Kidney (tissue), 14 donors: Measurements from ENCODE around the gene CCDC57. TPM values are rescaled to one million over a fixed set of nuclear protein-coding genes. Genes with fewer than 3 reads are reported as not detected.

Experiments used
- DNase-seq, 5 donors: peaks; one replicate each; pipeline ENCODE4 v3.0.0-alpha.2; 2013 to 2020
- FAIRE-seq: peaks from 2 replicates; lab custom pipeline; 2012; peaks lifted over from hg19 to GRCh38; lab: Jason Lieb, UNC
- H3K27ac ChIP-seq, 2 donors: one replicate each; pipeline ENCODE4 v1.7.0; 2013; ENCODE audit warnings: low read depth in 2 of 2, low read length in 2 of 2, inconsistent platforms in 1 of 2
- H3K27me3 ChIP-seq: one replicate; pipeline ENCODE4 v1.7.1; 2013; ENCODE audit warnings: low read length, inconsistent platforms; ENCODE audit not compliant: control insufficient read depth, insufficient read depth
- H3K36me3 ChIP-seq, 3 donors: one replicate each; pipeline versions ENCODE4 v1.7.0 to v1.7.1; 2013; ENCODE audit warnings: low read length in 3 of 3, control low read depth in 1 of 3, inconsistent platforms in 1 of 3; ENCODE audit not compliant: insufficient read depth in 3 of 3, control insufficient read depth in 2 of 3
- H3K4me1 ChIP-seq, 3 donors: one replicate each; pipeline versions ENCODE4 v1.7.0 to v1.7.1; 2013; ENCODE audit warnings: low read length in 3 of 3, inconsistent platforms in 1 of 3, low read depth in 1 of 3; ENCODE audit not compliant: control insufficient read depth in 2 of 3, insufficient read depth in 2 of 3
- H3K4me3 ChIP-seq, 3 donors: one replicate each; pipeline versions ENCODE4 v1.7.0 to v1.8.1; 2013; ENCODE audit warnings: low read length in 3 of 3, control low read depth in 1 of 3, inconsistent platforms in 1 of 3
- H3K9ac ChIP-seq, 3 donors: one replicate each; pipeline versions ENCODE4 v1.7.0 to v1.7.1; 2013; ENCODE audit warnings: low read length in 3 of 3, control low read depth in 1 of 3, inconsistent platforms in 1 of 3
- H3K9me3 ChIP-seq, 3 donors: one replicate each; pipeline versions ENCODE4 v1.7.0 to v1.7.1; 2013; ENCODE audit warnings: low read length in 3 of 3, control low read depth in 1 of 3, inconsistent platforms in 1 of 3; ENCODE audit not compliant: control insufficient read depth in 2 of 3, insufficient read depth in 1 of 3
- intact Hi-C: fragments of 100-400 bp; cut with DNase I; formaldehyde crosslinking; loops from one replicate; pipeline ENCODE4 v1.11.1; 2022
- polyA plus RNA-seq: library from polyadenylated mRNA; stranded (reverse); fragments of 350-450 nt; fragmentation: Illumina TruSeq; extraction: RNeasy Lipid Tissue Mini Kit (QIAGEN cat#74804); gene quantifications from one replicate; pipeline ENCODE4 v1.2.3, GENCODE V29; 2014; ENCODE audit warnings: low read depth, low replicate concordance; ENCODE audit not compliant: insufficient read depth
- total RNA-seq: library from RNA; stranded (reverse); fragmentation: NEBNext Ultra II Directional; extraction: Animal tissue kit (Norgen Biotek cat#: 25700); gene quantifications from one replicate; pipeline ENCODE4 v1.2.1, GENCODE V29; 2021
- TF ChIP-seq, protein P1 (sequence below): IDR thresholded peaks from 3 replicates; pipeline ENCODE4 v1.5.1; 2012; ENCODE audit warnings: mild to moderate bottlenecking, moderate library complexity, borderline replicate concordance; ENCODE audit not compliant: insufficient read depth; ENCODE audit errors: extremely low read depth
- donor health status: control.
- donor health status: control.
- donor health status: control.
- donor health status: control.
- donor health status: control.
- donor health status: DM: yes; HTN: yes; CAD: no.
- donor health status: Normal renal cell carcinoma (clear cell type).

The CCDC57 gene
- total and polyA plus RNA-seq, 2 donors from 2014 or later, result 46.7 to 79.4 TPM

DNA sequence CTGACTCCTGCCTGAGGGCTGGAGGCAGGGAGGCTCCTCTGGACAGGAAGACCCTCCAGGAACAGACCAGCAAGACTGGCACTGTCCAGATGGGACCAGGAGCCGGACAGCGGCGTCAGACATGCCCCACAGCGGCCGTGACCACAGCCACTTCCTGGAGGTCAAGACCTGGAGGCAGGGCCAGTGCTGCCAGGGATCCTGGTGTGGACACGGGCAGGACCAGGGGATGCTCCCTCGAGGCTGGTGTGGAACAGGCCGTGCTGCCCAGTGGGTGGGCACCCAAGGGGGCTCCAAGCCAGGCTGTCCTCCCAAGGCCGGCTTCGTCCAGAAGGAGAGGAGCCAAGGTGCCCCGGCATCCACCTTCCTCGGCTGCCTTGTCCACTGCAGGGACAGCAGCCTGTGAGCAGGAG is 4.5 kb upstream of the CCDC57 start:
- intact Hi-C loops, result no loop called here
- Histone ChIP-seq H3K4me3 (no peak overlapping the region), H3K9me3 (no peaks in the 10 kb centered on the region), H3K27me3 (no peaks in the 10 kb centered on the region), H3K27ac (peak overlapping the region; percentile 90 to 94), H3K36me3 (no peaks in the 10 kb centered on the region), H3K9ac (no peak overlapping the region), H3K4me1 (peaks cover 0 to 26% (median 5%) of the 10 kb centered on the region in 3 donors)
- DNase-seq, result peak in 1 of 5 donors; percentile 90
- TF ChIP-seq, protein P1, sequence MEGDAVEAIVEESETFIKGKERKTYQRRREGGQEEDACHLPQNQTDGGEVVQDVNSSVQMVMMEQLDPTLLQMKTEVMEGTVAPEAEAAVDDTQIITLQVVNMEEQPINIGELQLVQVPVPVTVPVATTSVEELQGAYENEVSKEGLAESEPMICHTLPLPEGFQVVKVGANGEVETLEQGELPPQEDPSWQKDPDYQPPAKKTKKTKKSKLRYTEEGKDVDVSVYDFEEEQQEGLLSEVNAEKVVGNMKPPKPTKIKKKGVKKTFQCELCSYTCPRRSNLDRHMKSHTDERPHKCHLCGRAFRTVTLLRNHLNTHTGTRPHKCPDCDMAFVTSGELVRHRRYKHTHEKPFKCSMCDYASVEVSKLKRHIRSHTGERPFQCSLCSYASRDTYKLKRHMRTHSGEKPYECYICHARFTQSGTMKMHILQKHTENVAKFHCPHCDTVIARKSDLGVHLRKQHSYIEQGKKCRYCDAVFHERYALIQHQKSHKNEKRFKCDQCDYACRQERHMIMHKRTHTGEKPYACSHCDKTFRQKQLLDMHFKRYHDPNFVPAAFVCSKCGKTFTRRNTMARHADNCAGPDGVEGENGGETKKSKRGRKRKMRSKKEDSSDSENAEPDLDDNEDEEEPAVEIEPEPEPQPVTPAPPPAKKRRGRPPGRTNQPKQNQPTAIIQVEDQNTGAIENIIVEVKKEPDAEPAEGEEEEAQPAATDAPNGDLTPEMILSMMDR, result no peak
- FAIRE-seq, result no peak

DNA sequence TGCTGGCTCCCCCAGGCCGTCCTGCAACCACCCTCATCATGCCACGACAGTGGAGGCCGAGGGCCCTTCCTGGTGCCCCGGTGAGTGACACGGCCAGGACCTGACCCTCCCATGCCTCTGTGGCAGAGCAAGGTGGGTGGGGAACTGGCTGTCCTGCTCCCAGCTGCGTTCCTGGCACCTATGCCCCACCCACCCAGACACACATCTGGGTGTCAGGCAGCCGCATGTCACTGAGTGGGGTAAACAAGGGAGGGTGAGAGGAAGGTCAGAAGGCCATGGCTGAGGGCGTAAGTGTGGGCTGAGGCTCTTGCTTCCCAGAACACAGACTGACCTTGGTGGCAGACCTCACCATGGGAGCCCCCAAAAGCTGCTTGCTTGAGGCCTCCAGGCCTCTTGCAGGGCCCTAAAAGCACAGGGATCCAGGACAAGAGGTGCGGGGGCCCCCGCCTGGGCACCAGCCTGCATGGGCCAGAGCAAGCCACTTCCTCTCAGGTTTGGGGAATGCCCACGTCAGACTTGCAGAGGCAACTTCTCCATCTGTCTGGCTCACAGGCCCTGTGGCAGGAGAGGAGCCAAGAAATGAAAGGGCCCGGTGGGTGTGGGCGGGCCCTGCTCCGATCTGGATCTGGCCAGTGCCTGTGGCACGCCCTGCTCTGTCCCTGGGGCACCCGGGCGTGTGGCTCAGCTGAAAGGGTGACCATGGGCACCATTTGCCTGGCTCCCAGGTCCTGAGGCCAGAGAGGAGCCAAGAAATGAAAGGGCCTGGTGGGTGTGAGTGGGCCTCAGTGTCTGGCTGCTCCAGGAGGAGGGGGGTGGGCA is 3.9 kb upstream of the CCDC57 start:
- TF ChIP-seq, protein P1, result no peak
- H3K9ac ChIP-seq, result no peak overlapping the region
- H3K27ac ChIP-seq, result peak overlapping the region; percentile 90 to 94
- intact Hi-C loops, result no loop called here
- peaks cover 0 to 29% (median 5%) of the 10 kb centered on the region in 3 donors for H3K4me1 ChIP-seq
- H3K9me3 ChIP-seq, result no peaks in the 10 kb centered on the region
- no peaks in the 10 kb centered on the region for H3K36me3 ChIP-seq
- H3K4me3 ChIP-seq, result no peak overlapping the region
- DNase-seq (peak in 3 of 5 donors; percentile 36 to 96 (median 53)), FAIRE-seq (no peak)
- H3K27me3 ChIP-seq, result no peaks in the 10 kb centered on the region

DNA sequence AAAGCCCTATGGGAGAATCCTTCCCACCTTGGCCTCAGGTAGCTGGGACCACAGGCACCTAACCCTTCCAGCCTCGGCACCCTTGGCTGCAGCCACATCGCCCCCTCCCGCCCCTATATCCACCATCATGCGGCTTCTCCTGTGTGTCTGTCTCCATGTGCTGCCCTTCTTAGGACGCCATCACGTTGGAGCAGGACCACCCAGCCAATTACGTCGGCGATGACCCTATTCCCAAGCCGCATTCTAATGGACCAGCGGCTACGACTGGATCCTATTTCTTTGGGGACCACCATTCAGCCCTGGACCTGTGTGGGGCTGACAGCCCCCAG is 3.3 kb upstream of the CCDC57 start:
- DNase-seq (peak in 1 of 5 donors; percentile 49), FAIRE-seq (no peak)
- peaks cover 0 to 31% (median 5%) of the 10 kb centered on the region in 3 donors for H3K4me1 ChIP-seq
- no peak overlapping the region for H3K4me3 ChIP-seq
- TF ChIP-seq, protein P1, result no peak
- H3K9me3 ChIP-seq, result no peaks in the 10 kb centered on the region
- H3K9ac ChIP-seq, result no peak overlapping the region
- H3K27me3 ChIP-seq, result no peaks in the 10 kb centered on the region
- intact Hi-C loops, result no loop called here
- H3K27ac ChIP-seq, result peak overlapping the region; percentile 90 to 94
- H3K36me3 ChIP-seq, result no peaks in the 10 kb centered on the region
